ENCODE measurements around the gene VSTM2L. TPM values are rescaled to one million over a fixed set of nuclear protein-coding genes. Genes with fewer than 3 reads are reported as not detected.

Gene VSTM2L
- total and polyA plus RNA-seq, 4 donors = 8.0 to 71.6 (median 31.4) TPM

DNA sequence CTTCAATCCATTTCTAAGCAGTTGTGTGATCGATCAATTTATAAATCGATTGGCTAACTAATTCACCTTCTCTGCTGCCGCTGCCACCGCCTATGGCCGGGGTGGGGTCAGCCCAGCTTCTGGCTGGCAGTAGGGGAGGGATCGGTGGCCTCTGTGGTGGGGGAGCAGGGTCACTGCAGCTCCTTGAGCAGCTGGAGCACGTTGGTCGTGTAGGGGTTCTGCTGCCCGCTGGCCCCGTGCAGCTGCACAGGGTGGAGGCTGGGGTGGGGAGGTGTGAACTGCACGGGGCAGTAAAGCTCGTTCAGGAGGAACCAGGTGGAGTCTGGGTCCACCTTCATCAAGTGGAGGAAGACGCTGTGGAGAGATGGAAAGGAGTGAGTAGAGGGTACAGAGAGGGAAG, 80.4 kb downstream of the VSTM2L start:
- TF ChIP-seq, protein P1, sequence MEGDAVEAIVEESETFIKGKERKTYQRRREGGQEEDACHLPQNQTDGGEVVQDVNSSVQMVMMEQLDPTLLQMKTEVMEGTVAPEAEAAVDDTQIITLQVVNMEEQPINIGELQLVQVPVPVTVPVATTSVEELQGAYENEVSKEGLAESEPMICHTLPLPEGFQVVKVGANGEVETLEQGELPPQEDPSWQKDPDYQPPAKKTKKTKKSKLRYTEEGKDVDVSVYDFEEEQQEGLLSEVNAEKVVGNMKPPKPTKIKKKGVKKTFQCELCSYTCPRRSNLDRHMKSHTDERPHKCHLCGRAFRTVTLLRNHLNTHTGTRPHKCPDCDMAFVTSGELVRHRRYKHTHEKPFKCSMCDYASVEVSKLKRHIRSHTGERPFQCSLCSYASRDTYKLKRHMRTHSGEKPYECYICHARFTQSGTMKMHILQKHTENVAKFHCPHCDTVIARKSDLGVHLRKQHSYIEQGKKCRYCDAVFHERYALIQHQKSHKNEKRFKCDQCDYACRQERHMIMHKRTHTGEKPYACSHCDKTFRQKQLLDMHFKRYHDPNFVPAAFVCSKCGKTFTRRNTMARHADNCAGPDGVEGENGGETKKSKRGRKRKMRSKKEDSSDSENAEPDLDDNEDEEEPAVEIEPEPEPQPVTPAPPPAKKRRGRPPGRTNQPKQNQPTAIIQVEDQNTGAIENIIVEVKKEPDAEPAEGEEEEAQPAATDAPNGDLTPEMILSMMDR (IDR thresholded peaks at IDR 0.05; ENCODE audit: control extremely low read depth, extremely low read depth) = no peak
- DNase-seq = no peak
- Histone ChIP-seq H3K9ac (ENCODE audit: insufficient read depth in 1 of 2, low read length in 2 of 2) (no peak overlapping the region), H3K27ac (ENCODE audit: low read depth in 1 of 2, low read length in 1 of 2) (no peak overlapping the region), H3K4me3 (no peak overlapping the region), H3K36me3 (ENCODE audit: control insufficient read depth in 4 of 4, insufficient read depth in 4 of 4, low read length in 4 of 4) (peaks cover 0 to 12% (median 4%) of the 10 kb centered on the region in 4 donors), H3K27me3 (ENCODE audit: control insufficient read depth in 3 of 3, insufficient read depth in 3 of 3, low read length in 2 of 3) (no peaks in the 10 kb centered on the region), H3K4me1 (ENCODE audit: control insufficient read depth in 5 of 5, insufficient read depth in 5 of 5, low read length in 5 of 5) (peaks cover 3 to 39% (median 28%) of the 10 kb centered on the region in 5 donors), H3K9me3 (ENCODE audit: control insufficient read depth in 4 of 4, insufficient read depth in 3 of 4, low read length in 3 of 4) (peaks cover 0 to 2% (median 0%) of the 10 kb centered on the region in 4 donors)
- ATAC-seq (ENCODE audit: insufficient read depth, low FRiP score) = no peak
- WGBS, 2 donors = 91 to 92% methylated on average over 13 of the region's 13 CpGs

DNA sequence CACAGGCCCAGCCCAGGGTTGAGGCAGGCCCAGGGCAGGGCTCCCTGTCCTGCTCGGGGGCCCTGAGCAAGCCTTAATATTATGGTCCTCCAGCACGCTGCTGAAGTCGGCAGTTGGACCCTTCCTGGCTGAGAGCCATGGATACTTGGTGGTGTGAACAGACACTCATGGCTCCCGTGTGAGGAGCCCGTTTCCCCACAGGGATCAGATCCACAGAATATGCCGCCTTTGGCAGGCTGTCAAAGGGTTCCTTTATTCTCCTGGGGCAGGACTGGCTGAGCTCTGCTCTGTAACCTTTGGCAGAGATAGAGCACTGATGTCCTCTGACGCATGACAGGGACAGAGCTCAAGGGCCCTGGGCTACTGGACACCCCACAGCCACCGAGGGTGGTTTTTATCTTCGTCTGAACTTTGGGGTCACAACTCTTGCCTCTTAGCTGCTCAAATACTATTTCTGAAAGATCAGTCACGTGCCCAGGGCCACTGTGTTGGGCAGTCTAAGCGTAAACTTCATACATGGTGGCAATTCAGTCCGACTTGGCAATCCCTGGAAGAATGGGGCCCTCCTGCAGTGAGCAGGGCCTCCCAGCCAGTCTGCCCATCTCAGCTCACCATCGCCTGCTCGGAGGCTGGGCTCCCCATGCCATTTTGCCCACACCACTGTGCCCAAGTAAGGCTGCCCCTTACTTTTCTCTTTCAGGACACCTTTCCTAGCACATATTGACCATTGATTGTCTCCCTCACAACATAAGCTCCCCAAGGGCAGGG, 81.3 kb downstream of the VSTM2L start:
- peaks cover 0 to 14% (median 6%) of the 10 kb centered on the region in 4 donors for H3K36me3 ChIP-seq (ENCODE audit: control insufficient read depth in 4 of 4, insufficient read depth in 4 of 4, low read length in 4 of 4)
- no peaks in the 10 kb centered on the region for H3K27me3 ChIP-seq (ENCODE audit: control insufficient read depth in 3 of 3, insufficient read depth in 3 of 3, low read length in 2 of 3)
- H3K4me3 ChIP-seq = no peak overlapping the region
- H3K4me1 ChIP-seq (ENCODE audit: control insufficient read depth in 5 of 5, insufficient read depth in 5 of 5, low read length in 5 of 5) = peaks cover 3 to 48% (median 37%) of the 10 kb centered on the region in 5 donors
- 85 to 92% methylated on average over 14 of the region's 14 CpGs for WGBS, 2 donors
- peak overlapping the region; percentile 6 to 38 for H3K27ac ChIP-seq (ENCODE audit: low read depth in 1 of 2, low read length in 1 of 2)
- H3K9me3 ChIP-seq (ENCODE audit: control insufficient read depth in 4 of 4, insufficient read depth in 3 of 4, low read length in 3 of 4) = peaks cover 0 to 2% (median 0%) of the 10 kb centered on the region in 4 donors
- DNase-seq (peak; percentile 51 to 78 (median 62)), ATAC-seq (ENCODE audit: insufficient read depth, low FRiP score) (no peak)
- TF ChIP-seq, protein P1 (IDR thresholded peaks at IDR 0.05; ENCODE audit: control extremely low read depth, extremely low read depth) = no peak
- H3K9ac ChIP-seq (ENCODE audit: insufficient read depth in 1 of 2, low read length in 2 of 2) = no peak overlapping the region

DNA sequence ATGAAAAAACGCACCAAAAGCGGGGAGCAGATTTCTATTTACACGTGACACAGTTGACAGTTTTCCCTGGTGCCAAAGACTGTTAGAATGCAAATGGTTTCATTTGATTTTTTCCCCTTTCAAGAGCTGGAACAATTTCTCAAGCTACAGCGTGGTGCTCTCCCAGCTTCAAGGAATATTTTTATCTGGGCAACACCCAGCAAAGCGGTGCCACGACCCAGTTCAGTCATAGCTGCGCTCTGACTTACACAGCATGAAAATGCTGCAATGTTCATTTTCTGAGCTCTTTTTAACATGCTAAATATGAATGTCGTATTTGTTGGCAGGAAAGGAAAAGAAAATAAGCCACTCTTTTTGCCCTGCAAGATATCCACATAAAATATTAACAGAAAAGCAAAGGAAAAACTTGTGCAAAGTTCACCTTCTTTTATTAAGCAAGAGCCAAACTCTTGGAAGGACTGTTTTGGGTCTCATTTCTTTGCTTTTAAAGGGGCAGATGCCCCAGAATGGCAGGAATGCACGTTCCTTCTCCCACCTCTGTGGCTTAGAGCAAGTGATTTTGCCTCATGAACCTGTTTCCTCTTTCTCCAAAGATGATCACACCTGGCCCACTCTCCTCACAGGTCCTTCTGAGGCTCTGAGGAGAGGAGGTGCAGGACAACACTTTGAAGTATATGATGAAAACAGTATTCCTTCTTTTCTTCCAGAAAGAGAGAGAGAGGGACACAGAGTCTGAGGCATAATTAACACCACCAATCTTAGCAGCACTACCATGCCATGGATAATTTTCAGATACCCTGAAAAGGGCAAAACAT, 83.3 kb downstream of the VSTM2L start:
- peaks cover 0 to 13% (median 6%) of the 10 kb centered on the region in 4 donors for H3K36me3 ChIP-seq (ENCODE audit: control insufficient read depth in 4 of 4, insufficient read depth in 4 of 4, low read length in 4 of 4)
- no peak overlapping the region for H3K4me3 ChIP-seq
- ATAC-seq (ENCODE audit: insufficient read depth, low FRiP score) (no peak), DNase-seq (peak in 1 of 3 donors; percentile 14)
- WGBS, 2 donors = 68 to 80% methylated on average over 9 of the region's 9 CpGs
- no peak overlapping the region for H3K9ac ChIP-seq (ENCODE audit: insufficient read depth in 1 of 2, low read length in 2 of 2)
- H3K4me1 ChIP-seq (ENCODE audit: control insufficient read depth in 5 of 5, insufficient read depth in 5 of 5, low read length in 5 of 5) = peaks cover 8 to 69% (median 54%) of the 10 kb centered on the region in 5 donors
- TF ChIP-seq, protein P1 (IDR thresholded peaks at IDR 0.05; ENCODE audit: control extremely low read depth, extremely low read depth) = no peak
- H3K27ac ChIP-seq (ENCODE audit: low read depth in 1 of 2, low read length in 1 of 2) = peak overlapping the region; percentile 83 to 88
- no peaks in the 10 kb centered on the region for H3K27me3 ChIP-seq (ENCODE audit: control insufficient read depth in 3 of 3, insufficient read depth in 3 of 3, low read length in 2 of 3)
- H3K9me3 ChIP-seq (ENCODE audit: control insufficient read depth in 4 of 4, insufficient read depth in 3 of 4, low read length in 3 of 4) = peaks cover 0 to 2% (median 0%) of the 10 kb centered on the region in 4 donors
